SW 1271 (cell line): Measurements from ENCODE around the gene NR2F1.

Source experiments
- DNase-seq, 2 experiments: peaks; one replicate each; lab custom pipeline; 2025; lab: John Stamatoyannopoulos, UW

NR2F1 gene

GRCh38 chr5:93590493-93590892 lies 7.5 kb downstream of the NR2F1 start:
- DNase-seq = no peak

GRCh38 chr5:93591323-93591945 lies 8.4 kb downstream of the NR2F1 start:
- DNase-seq = no peak

- no peak for DNase-seq
Measured at GRCh38 chr5:93592883-93593282, 9.9 kb downstream of the NR2F1 start.

GRCh38 chr5:93593476-93594131 lies 10.6 kb downstream of the NR2F1 start:
- no peak for DNase-seq

GRCh38 chr5:93594591-93595419 lies 11.8 kb downstream of the NR2F1 start:
- DNase-seq = no peak

GRCh38 chr5:93595420-93596147 lies 12.6 kb downstream of the NR2F1 start:
- no peak for DNase-seq

GRCh38 chr5:93596310-93596675 lies 13.3 kb downstream of the NR2F1 start:
- no peak for DNase-seq

- no peak for DNase-seq
Measured at GRCh38 chr5:93596676-93597490, 13.9 kb downstream of the NR2F1 start.

- DNase-seq = no peak
Measured at GRCh38 chr5:93598091-93599000, 15.3 kb downstream of the NR2F1 start.

GRCh38 chr5:93599001-93599379 lies 16.0 kb downstream of the NR2F1 start:
- DNase-seq = no peak

GRCh38 chr5:93599399-93600120 lies 16.5 kb downstream of the NR2F1 start:
- DNase-seq = no peak

- DNase-seq = no peak
Measured at GRCh38 chr5:93600409-93601070, 17.5 kb downstream of the NR2F1 start.

GRCh38 chr5:93601071-93601801 lies 18.2 kb downstream of the NR2F1 start:
- no peak for DNase-seq

GRCh38 chr5:93601802-93602155 lies 18.8 kb downstream of the NR2F1 start:
- no peak for DNase-seq

GRCh38 chr5:93602241-93603077 lies 19.4 kb downstream of the NR2F1 start:
- no peak for DNase-seq

- DNase-seq = no peak
Measured at GRCh38 chr5:93603078-93603792, 20.2 kb downstream of the NR2F1 start.
